CD4-positive, alpha-beta T cell treated with Interleukin-4 for 1 hour (primary cell): ENCODE data around the gene C2orf76.

ENCODE experiments used
- DNase-seq, 2 donors: peaks; one replicate each; pipeline ENCODE4 v3.0.0-alpha.2; 2020 to 2022

Gene C2orf76

GRCh38 chr2:119337749-119338148 is 28.9 kb downstream of the C2orf76 start:
- DNase-seq = no peak

GRCh38 chr2:119333833-119334232 is 32.8 kb downstream of the C2orf76 start:
- no peak for DNase-seq

- DNase-seq = no peak
Observed at GRCh38 chr2:119333360-119333759, 33.3 kb downstream of the C2orf76 start.

GRCh38 chr2:119332953-119333352 is 33.7 kb downstream of the C2orf76 start:
- no peak for DNase-seq

GRCh38 chr2:119327431-119327830 is 39.2 kb downstream of the C2orf76 start:
- no peak for DNase-seq

GRCh38 chr2:119326938-119327337 is 39.7 kb downstream of the C2orf76 start:
- no peak for DNase-seq

- DNase-seq = no peak
Observed at GRCh38 chr2:119324685-119325270, 41.9 kb downstream of the C2orf76 start.

- no peak for DNase-seq
Observed at GRCh38 chr2:119323459-119323858, 43.2 kb downstream of the C2orf76 start.

GRCh38 chr2:119319593-119319992 is 47.0 kb downstream of the C2orf76 start:
- DNase-seq = no peak

GRCh38 chr2:119317554-119317953 is 49.1 kb downstream of the C2orf76 start:
- DNase-seq = no peak

- DNase-seq = no peak
Observed at GRCh38 chr2:119316066-119316465, 50.6 kb downstream of the C2orf76 start.

GRCh38 chr2:119315241-119315925 is 51.3 kb downstream of the C2orf76 start:
- no peak for DNase-seq

GRCh38 chr2:119311831-119312230 is 54.8 kb downstream of the C2orf76 start:
- DNase-seq = no peak

GRCh38 chr2:119311371-119311770 is 55.3 kb downstream of the C2orf76 start:
- DNase-seq = no peak

GRCh38 chr2:119308793-119309330 is 57.8 kb downstream of the C2orf76 start:
- no peak for DNase-seq

- DNase-seq = no peak
Observed at GRCh38 chr2:119307419-119308140, 59.1 kb downstream of the C2orf76 start.

GRCh38 chr2:119306196-119306590 is 60.4 kb downstream of the C2orf76 start:
- DNase-seq = no peak

- no peak for DNase-seq
Observed at GRCh38 chr2:119305497-119306195, 61.0 kb downstream of the C2orf76 start.

- no peak for DNase-seq
Observed at GRCh38 chr2:119304847-119305246, 61.8 kb downstream of the C2orf76 start.

GRCh38 chr2:119301413-119301812 is 65.2 kb downstream of the C2orf76 start:
- DNase-seq = no peak

- no peak for DNase-seq
Observed at GRCh38 chr2:119295688-119296375, 70.8 kb downstream of the C2orf76 start.

GRCh38 chr2:119294671-119295070 is 72.0 kb downstream of the C2orf76 start:
- no peak for DNase-seq

- no peak for DNase-seq
Observed at GRCh38 chr2:119293900-119294299, 72.7 kb downstream of the C2orf76 start.
